Measurements from ENCODE around the gene ARFGAP2. TPM values are rescaled to one million over a fixed set of nuclear protein-coding genes. Genes with fewer than 3 reads are reported as not detected.

The ARFGAP2 gene
- total and polyA plus RNA-seq, 2 donors from 2014 or later, result 59.3 to 87.5 TPM

DNA sequence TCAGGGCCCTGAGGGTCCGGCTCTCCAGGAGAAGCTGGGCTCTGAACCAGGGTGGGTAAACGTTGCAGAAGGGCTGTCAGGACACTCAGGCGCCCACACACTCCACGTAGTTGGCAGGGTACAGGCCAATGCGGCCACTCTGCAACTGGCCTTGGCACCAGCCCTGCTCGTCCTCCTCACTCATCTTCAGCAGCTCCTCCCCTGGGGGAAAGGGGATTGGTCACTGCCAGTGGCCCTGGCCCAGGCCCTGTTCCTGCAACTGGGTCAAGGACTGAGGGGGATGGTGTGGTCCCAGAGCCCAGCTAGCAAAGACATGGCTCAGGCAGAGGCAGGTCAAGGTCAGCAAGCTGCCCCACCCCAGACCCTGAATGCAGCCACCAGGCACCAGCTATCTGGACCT is 1.2 kb upstream of the ARFGAP2 start:
- no peaks in the 10 kb centered on the region for H3K27me3 ChIP-seq (ENCODE audit: control insufficient read depth, insufficient read depth, low read length)
- peak overlapping the region in 1 of 3 donors; percentile 92 for H3K4me3 ChIP-seq (ENCODE audit: low read length in 3 of 3)
- intact Hi-C loops (cut with DNase I), result no loop called here
- DNase-seq (peak in 2 of 5 donors; percentile 73 to 79), FAIRE-seq (no peak)
- H3K9ac ChIP-seq (ENCODE audit: low read length in 3 of 3), result peak overlapping the region in 2 of 3 donors; percentile 55 to 90
- H3K4me1 ChIP-seq (ENCODE audit: control insufficient read depth in 2 of 3, insufficient read depth in 2 of 3, low read depth in 1 of 3, low read length in 3 of 3), result peaks cover 4 to 22% (median 16%) of the 10 kb centered on the region in 3 donors
- no peaks in the 10 kb centered on the region for H3K9me3 ChIP-seq (ENCODE audit: control insufficient read depth in 2 of 3, insufficient read depth in 1 of 3, low read length in 3 of 3)
- TF ChIP-seq, protein P1, sequence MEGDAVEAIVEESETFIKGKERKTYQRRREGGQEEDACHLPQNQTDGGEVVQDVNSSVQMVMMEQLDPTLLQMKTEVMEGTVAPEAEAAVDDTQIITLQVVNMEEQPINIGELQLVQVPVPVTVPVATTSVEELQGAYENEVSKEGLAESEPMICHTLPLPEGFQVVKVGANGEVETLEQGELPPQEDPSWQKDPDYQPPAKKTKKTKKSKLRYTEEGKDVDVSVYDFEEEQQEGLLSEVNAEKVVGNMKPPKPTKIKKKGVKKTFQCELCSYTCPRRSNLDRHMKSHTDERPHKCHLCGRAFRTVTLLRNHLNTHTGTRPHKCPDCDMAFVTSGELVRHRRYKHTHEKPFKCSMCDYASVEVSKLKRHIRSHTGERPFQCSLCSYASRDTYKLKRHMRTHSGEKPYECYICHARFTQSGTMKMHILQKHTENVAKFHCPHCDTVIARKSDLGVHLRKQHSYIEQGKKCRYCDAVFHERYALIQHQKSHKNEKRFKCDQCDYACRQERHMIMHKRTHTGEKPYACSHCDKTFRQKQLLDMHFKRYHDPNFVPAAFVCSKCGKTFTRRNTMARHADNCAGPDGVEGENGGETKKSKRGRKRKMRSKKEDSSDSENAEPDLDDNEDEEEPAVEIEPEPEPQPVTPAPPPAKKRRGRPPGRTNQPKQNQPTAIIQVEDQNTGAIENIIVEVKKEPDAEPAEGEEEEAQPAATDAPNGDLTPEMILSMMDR (IDR thresholded peaks at IDR 0.05; ENCODE audit: borderline replicate concordance, extremely low read depth, insufficient read depth), result no peak
- peak overlapping the region; percentile 98 to 99 for H3K27ac ChIP-seq (ENCODE audit: low read depth in 2 of 2, low read length in 2 of 2)
- peaks cover 2 to 21% (median 14%) of the 10 kb centered on the region in 3 donors for H3K36me3 ChIP-seq (ENCODE audit: control insufficient read depth in 2 of 3, insufficient read depth in 3 of 3, low read length in 3 of 3)

DNA sequence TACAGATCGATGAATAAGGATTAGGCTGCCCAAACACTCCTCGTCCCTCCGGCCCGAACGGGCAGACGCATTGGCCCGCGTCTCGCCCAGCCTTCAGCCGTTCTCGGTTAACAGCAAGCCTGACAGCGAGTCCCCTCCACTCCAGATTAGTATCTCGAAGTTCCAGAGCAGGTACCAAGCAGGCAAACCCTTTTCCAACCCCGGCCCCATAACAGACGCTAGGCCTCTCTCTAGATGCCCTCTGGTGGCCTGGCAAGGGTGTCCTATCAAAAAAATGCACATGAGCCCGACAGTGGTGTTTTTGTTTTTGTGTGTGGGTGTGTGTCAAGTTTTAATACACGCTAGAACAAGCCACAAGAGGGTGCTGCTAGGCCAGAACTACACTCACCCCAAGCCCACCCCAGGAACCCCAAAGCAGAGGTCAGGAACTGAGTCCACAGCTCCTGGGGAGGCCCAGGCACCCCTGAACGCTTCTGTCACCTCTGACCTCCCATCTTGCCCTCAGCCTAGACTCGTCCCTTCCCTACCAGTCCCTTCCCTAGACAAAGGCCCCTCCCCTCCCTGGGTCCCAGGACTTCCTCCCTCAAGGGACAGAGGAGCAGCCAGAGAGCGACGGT is 658 bp upstream of the ARFGAP2 start:
- H3K27ac ChIP-seq (ENCODE audit: low read depth in 2 of 2, low read length in 2 of 2), result peak overlapping the region; percentile 98 to 99
- DNase-seq (peak in 4 of 5 donors; percentile 82 to 93 (median 92)), FAIRE-seq (no peak)
- no peaks in the 10 kb centered on the region for H3K27me3 ChIP-seq (ENCODE audit: control insufficient read depth, insufficient read depth, low read length)
- no peaks in the 10 kb centered on the region for H3K9me3 ChIP-seq (ENCODE audit: control insufficient read depth in 2 of 3, insufficient read depth in 1 of 3, low read length in 3 of 3)
- intact Hi-C loops (cut with DNase I), result no loop called here
- peak overlapping the region; percentile 40 to 90 (median 67) for H3K9ac ChIP-seq (ENCODE audit: low read length in 3 of 3)
- peaks cover 2 to 26% (median 19%) of the 10 kb centered on the region in 3 donors for H3K36me3 ChIP-seq (ENCODE audit: control insufficient read depth in 2 of 3, insufficient read depth in 3 of 3, low read length in 3 of 3)
- TF ChIP-seq, protein P1 (IDR thresholded peaks at IDR 0.05; ENCODE audit: borderline replicate concordance, extremely low read depth, insufficient read depth), result peak; percentile 55
- H3K4me1 ChIP-seq (ENCODE audit: control insufficient read depth in 2 of 3, insufficient read depth in 2 of 3, low read depth in 1 of 3, low read length in 3 of 3), result peaks cover 4 to 23% (median 16%) of the 10 kb centered on the region in 3 donors
- peak overlapping the region; percentile 45 to 92 (median 85) for H3K4me3 ChIP-seq (ENCODE audit: low read length in 3 of 3)

DNA sequence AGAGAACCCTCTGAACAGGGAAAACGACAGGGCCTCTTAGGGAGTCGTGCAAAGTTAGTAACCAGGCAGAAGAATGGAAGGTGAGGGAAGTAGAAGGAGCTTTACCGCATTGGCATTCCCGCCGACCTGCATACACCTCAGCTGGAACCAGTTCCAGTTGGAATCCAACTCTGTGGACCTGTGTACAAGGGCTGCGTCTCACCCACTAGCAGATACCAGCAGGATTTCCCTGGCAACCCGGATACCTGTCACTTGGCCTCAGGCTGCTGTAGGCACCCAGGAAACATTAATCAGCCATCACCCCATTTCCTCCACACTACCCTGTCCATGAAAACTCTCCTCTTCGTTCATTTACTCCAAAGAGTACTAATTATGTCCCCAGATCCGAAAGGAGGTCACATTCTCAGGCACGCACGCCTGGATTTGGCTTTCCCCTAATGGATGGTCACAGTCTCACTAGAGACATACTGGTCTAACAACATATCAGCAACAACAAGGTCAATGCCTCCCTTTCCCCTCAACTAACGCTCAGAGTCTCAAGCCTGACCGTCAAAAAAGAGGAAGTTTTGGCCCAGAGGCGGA is 842 bp downstream of the ARFGAP2 start:
- Histone ChIP-seq H3K4me1 (ENCODE audit: control insufficient read depth in 2 of 3, insufficient read depth in 2 of 3, low read depth in 1 of 3, low read length in 3 of 3) (peaks cover 4 to 23% (median 16%) of the 10 kb centered on the region in 3 donors), H3K27ac (ENCODE audit: low read depth in 2 of 2, low read length in 2 of 2) (peak overlapping the region; percentile 93 to 94), H3K9ac (ENCODE audit: low read length in 3 of 3) (peak overlapping the region; percentile 74 to 100 (median 98)), H3K9me3 (ENCODE audit: control insufficient read depth in 2 of 3, insufficient read depth in 1 of 3, low read length in 3 of 3) (no peaks in the 10 kb centered on the region), H3K4me3 (ENCODE audit: low read length in 3 of 3) (peak overlapping the region; percentile 86 to 99 (median 92)), H3K36me3 (ENCODE audit: control insufficient read depth in 2 of 3, insufficient read depth in 3 of 3, low read length in 3 of 3) (peaks cover 3 to 41% (median 29%) of the 10 kb centered on the region in 3 donors), H3K27me3 (ENCODE audit: control insufficient read depth, insufficient read depth, low read length) (no peaks in the 10 kb centered on the region)
- DNase-seq, result no peak
- intact Hi-C loops (cut with DNase I), result no loop called here
- TF ChIP-seq, protein P1 (IDR thresholded peaks at IDR 0.05; ENCODE audit: borderline replicate concordance, extremely low read depth, insufficient read depth), result no peak
- no peak for FAIRE-seq

All from kidney (tissue), 14 donors.